ENCODE results near the gene FAM234B.

GRCh38 chr12:13005649-13006048 lies 38.5 kb upstream of the FAM234B start:
- TF ChIP-seq, protein P1, sequence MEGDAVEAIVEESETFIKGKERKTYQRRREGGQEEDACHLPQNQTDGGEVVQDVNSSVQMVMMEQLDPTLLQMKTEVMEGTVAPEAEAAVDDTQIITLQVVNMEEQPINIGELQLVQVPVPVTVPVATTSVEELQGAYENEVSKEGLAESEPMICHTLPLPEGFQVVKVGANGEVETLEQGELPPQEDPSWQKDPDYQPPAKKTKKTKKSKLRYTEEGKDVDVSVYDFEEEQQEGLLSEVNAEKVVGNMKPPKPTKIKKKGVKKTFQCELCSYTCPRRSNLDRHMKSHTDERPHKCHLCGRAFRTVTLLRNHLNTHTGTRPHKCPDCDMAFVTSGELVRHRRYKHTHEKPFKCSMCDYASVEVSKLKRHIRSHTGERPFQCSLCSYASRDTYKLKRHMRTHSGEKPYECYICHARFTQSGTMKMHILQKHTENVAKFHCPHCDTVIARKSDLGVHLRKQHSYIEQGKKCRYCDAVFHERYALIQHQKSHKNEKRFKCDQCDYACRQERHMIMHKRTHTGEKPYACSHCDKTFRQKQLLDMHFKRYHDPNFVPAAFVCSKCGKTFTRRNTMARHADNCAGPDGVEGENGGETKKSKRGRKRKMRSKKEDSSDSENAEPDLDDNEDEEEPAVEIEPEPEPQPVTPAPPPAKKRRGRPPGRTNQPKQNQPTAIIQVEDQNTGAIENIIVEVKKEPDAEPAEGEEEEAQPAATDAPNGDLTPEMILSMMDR (IDR thresholded peaks at IDR 0.05; ENCODE audit: low read depth, low read length) = no peak
- no peak for TF ChIP-seq EZH2phosphoT487 (IDR thresholded peaks at IDR 0.05; ENCODE audit: low read depth)

Data from OCI-LY3 (cell line).